Measurements from ENCODE around the gene CDC42EP4.

DNA sequence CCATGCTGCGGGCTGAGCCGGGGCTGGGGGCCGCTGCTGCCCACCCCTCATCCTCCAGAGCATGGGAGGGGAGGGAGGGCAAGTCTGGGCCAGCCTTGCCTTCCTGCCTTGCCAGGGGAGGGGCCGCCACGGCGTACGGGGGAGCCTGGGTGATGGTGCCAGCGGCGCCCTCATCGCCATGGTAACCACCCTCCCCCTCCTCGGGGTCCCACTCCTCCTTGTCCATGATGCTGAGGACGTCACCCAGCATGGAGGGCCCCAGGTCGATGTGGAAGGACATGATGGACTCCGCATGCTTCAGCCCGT, 26.2 kb downstream of the CDC42EP4 start:
- TF ChIP-seq, protein P1, sequence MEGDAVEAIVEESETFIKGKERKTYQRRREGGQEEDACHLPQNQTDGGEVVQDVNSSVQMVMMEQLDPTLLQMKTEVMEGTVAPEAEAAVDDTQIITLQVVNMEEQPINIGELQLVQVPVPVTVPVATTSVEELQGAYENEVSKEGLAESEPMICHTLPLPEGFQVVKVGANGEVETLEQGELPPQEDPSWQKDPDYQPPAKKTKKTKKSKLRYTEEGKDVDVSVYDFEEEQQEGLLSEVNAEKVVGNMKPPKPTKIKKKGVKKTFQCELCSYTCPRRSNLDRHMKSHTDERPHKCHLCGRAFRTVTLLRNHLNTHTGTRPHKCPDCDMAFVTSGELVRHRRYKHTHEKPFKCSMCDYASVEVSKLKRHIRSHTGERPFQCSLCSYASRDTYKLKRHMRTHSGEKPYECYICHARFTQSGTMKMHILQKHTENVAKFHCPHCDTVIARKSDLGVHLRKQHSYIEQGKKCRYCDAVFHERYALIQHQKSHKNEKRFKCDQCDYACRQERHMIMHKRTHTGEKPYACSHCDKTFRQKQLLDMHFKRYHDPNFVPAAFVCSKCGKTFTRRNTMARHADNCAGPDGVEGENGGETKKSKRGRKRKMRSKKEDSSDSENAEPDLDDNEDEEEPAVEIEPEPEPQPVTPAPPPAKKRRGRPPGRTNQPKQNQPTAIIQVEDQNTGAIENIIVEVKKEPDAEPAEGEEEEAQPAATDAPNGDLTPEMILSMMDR (conservative IDR thresholded peaks at IDR 0.05) = no peak
- TF ChIP-seq ZFX (IDR thresholded peaks at IDR 0.05) = no peak
